Measurements from ENCODE around the gene ATRIP.

DNA sequence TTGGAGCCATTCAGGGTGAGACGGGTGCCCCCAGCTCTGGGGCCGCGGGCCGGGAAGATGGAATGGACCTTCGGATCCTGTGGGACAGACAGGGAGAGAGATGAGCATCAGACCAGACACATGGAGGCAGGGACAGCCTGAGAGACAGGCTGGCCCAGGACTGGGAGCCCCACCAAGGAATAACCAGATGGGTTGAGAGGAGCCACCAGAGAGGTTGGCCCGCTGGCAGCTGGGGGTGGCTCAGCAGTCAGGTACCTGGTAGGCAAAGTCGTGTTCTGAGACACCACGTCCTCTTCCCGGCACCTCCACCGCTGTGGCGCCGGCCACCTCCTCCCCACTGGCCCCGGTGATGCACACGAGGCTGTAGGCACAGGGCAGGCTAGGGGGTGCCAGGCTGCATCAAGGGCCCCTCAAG is 30.4 kb upstream of the ATRIP start:
- TF ChIP-seq POLR2A (IDR thresholded peaks at IDR 0.05; ENCODE audit: control extremely low read depth in 1 of 2, low read depth in 2 of 2, low read length in 2 of 2), result no peak
- no peak for TF ChIP-seq RAD21 (IDR thresholded peaks at IDR 0.05 in 1 of 2, conservative IDR thresholded peaks at IDR 0.05 in 1 of 2; ENCODE audit: low read depth in 2 of 2, low read length in 2 of 2)
- no peak for TF ChIP-seq MAFK (IDR thresholded peaks at IDR 0.05; ENCODE audit: low read depth, low read length)
- TF ChIP-seq SP2 (IDR thresholded peaks at IDR 0.05; ENCODE audit: low read length), result no peak
- TF ChIP-seq CTCF (IDR thresholded peaks at IDR 0.05; ENCODE audit: control extremely low read depth in 1 of 3, insufficient read depth in 1 of 3, low read depth in 1 of 3, low read length in 3 of 3), result no peak
- TF ChIP-seq, protein P1, sequence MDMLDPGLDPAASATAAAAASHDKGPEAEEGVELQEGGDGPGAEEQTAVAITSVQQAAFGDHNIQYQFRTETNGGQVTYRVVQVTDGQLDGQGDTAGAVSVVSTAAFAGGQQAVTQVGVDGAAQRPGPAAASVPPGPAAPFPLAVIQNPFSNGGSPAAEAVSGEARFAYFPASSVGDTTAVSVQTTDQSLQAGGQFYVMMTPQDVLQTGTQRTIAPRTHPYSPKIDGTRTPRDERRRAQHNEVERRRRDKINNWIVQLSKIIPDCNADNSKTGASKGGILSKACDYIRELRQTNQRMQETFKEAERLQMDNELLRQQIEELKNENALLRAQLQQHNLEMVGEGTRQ (IDR thresholded peaks at IDR 0.05; ENCODE audit: low read length), result no peak
- TF ChIP-seq TAF1 (IDR thresholded peaks at IDR 0.05; ENCODE audit: low read depth, low read length), result no peak
- no peak for TF ChIP-seq BRCA1 (IDR thresholded peaks at IDR 0.05; ENCODE audit: low read depth, low read length)

All from H1 (cell line).